H1 (cell line): ENCODE measurements around the gene BDKRB1. TPM values are rescaled to one million over a fixed set of nuclear protein-coding genes. Genes with fewer than 3 reads are reported as not detected.

Experiments used
- CTCF ChIA-PET: fragments of 300-600 bp; sonication (Branson Sonifier 250); formaldehyde crosslinking; loops from one replicate; lab custom pipeline; 2021; ENCODE audit not compliant: partially characterized antibody; lab: Charles Lee
- POLR2A ChIA-PET: fragments of 300-600 bp; sonication (Branson Sonifier 250); formaldehyde crosslinking; loops from one replicate; lab custom pipeline; 2021; ENCODE audit warnings: inconsistent platforms; ENCODE audit not compliant: partially characterized antibody; lab: Charles Lee
- DNase-seq, 2 experiments: peaks; one replicate each; pipeline versions ENCODE4 v3.0.0 to v3.0.0-alpha.2; 2010 to 2022; ENCODE audit warnings: low spot score in 2 of 2, low read depth in 1 of 2, mixed read lengths in 1 of 2
- FAIRE-seq: peaks from 2 replicates; lab custom pipeline; 2011; peaks lifted over from hg19 to GRCh38; lab: Jason Lieb, UNC
- H2AFZ ChIP-seq: 2 replicates; pipeline ENCODE4 v1.8.1; 2012; ENCODE audit warnings: low read length, inconsistent platforms
- H2AK5ac ChIP-seq: 2 replicates; pipeline ENCODE4 v1.6.1; 2013; ENCODE audit warnings: low read depth, low read length
- H2BK120ac ChIP-seq: replicated peaks from 2 replicates; pipeline ENCODE3; 2013; ENCODE audit warnings: low read depth, low read length, inconsistent platforms
- H2BK12ac ChIP-seq: 2 replicates; pipeline ENCODE4 v1.6.1; 2013; ENCODE audit warnings: low read depth, low read length
- H2BK15ac ChIP-seq: 2 replicates; pipeline ENCODE4 v1.6.1; 2013; ENCODE audit warnings: low read length
- H2BK20ac ChIP-seq: 2 replicates; pipeline ENCODE4 v1.6.1; 2013; ENCODE audit warnings: low read length
- H2BK5ac ChIP-seq: 2 replicates; pipeline ENCODE4 v1.6.1; 2013; ENCODE audit warnings: low read depth, low read length
- H3K14ac ChIP-seq: 2 replicates; pipeline ENCODE4 v1.6.1; 2013; ENCODE audit warnings: inconsistent platforms; ENCODE audit not compliant: insufficient read length
- H3K18ac ChIP-seq: 2 replicates; pipeline ENCODE4 v1.6.1; 2013; ENCODE audit warnings: low read length; ENCODE audit errors: extremely low read depth
- H3K23ac ChIP-seq: 2 replicates; pipeline ENCODE4 v1.6.1; 2013; ENCODE audit warnings: inconsistent platforms; ENCODE audit not compliant: insufficient read length
- H3K23me2 ChIP-seq: 2 replicates; pipeline ENCODE4 v1.6.1; 2013; ENCODE audit warnings: low read depth, low read length
- H3K27ac ChIP-seq: 2 replicates; pipeline ENCODE4 v1.6.1; 2011; ENCODE audit warnings: low read depth, low read length, inconsistent platforms
- H3K27me3 ChIP-seq, 4 experiments: replicated peaks in 1 of 4; 1 replicate in 1 of 4; 2 replicates in 3 of 4; pipeline versions ENCODE4 v1.6.1 to v1.8.1; 2011 to 2013; ENCODE audit warnings: low read length in 3 of 4, mild to moderate bottlenecking in 3 of 4, inconsistent platforms in 2 of 4, mixed read lengths in 2 of 4, moderate library complexity in 1 of 4; ENCODE audit not compliant: control insufficient read depth in 3 of 4, insufficient read depth in 3 of 4; ENCODE audit errors: extremely low read depth in 1 of 4
- H3K36me3 ChIP-seq, 4 experiments: 2 replicates each; pipeline versions ENCODE4 v1.6.1 to v1.8.1; 2011 to 2013; ENCODE audit warnings: mild to moderate bottlenecking in 4 of 4, low read length in 3 of 4, moderate library complexity in 2 of 4, control low read depth in 1 of 4, inconsistent platforms in 1 of 4; ENCODE audit not compliant: insufficient read depth in 4 of 4, control insufficient read depth in 2 of 4
- H3K4ac ChIP-seq: replicated peaks from 2 replicates; pipeline ENCODE3; 2013; ENCODE audit warnings: low read length, low read depth, mixed read lengths, inconsistent platforms; ENCODE audit not compliant: insufficient read length
- H3K4me1 ChIP-seq, 4 experiments: replicated peaks in 1 of 4; 1 replicate in 1 of 4; 2 replicates in 3 of 4; pipeline versions ENCODE4 v1.6.1 to v1.8.1; 2011 to 2013; ENCODE audit warnings: low read length in 3 of 4, inconsistent platforms in 2 of 4, mixed read lengths in 1 of 4; ENCODE audit not compliant: insufficient read depth in 4 of 4, control insufficient read depth in 3 of 4
- H3K4me2 ChIP-seq, 2 experiments: 2 replicates each; pipeline versions ENCODE4 v1.6.1 to v1.8.1; 2011 to 2013; ENCODE audit warnings: low read depth in 2 of 2, low read length in 2 of 2, control low read depth in 1 of 2, inconsistent platforms in 1 of 2, mild to moderate bottlenecking in 1 of 2; ENCODE audit not compliant: insufficient read depth in 1 of 2
- H3K4me3 ChIP-seq, 4 experiments: fragments of 200-600, 300-600 bp in 1 of 4; sonication (generic), shearing (Covaris generic), sonication (Bioruptor Twin) in 1 of 4; 2 replicates each; pipeline versions ENCODE4 v1.5.1 to v1.8.1; 2011 to 2016; ENCODE audit warnings: low read length in 4 of 4, low read depth in 3 of 4, control low read depth in 2 of 4, inconsistent platforms in 2 of 4, mild to moderate bottlenecking in 2 of 4, mixed read lengths in 1 of 4, moderate library complexity in 1 of 4; ENCODE audit not compliant: insufficient read depth in 2 of 4; ENCODE audit errors: extremely low read depth in 1 of 4
- H3K56ac ChIP-seq: replicated peaks from 2 replicates; pipeline ENCODE3; 2013; ENCODE audit warnings: low read depth, mild to moderate bottlenecking, mixed read lengths, low read length, inconsistent platforms; ENCODE audit not compliant: insufficient read length
- H3K79me1 ChIP-seq: 2 replicates; pipeline ENCODE4 v1.6.1; 2013; ENCODE audit warnings: low read depth, low read length, control low read depth
- H3K79me2 ChIP-seq, 2 experiments: 2 replicates each; pipeline versions ENCODE4 v1.6.1 to v1.8.1; 2012 to 2013; ENCODE audit warnings: low read length in 2 of 2, mild to moderate bottlenecking in 2 of 2, inconsistent platforms in 1 of 2; ENCODE audit not compliant: insufficient read depth in 2 of 2, control insufficient read depth in 1 of 2
- H3K9ac ChIP-seq, 4 experiments: replicated peaks in 1 of 4; 1 replicate in 1 of 4; 2 replicates in 3 of 4; pipeline versions ENCODE4 v1.6.1 to v1.8.1; 2011 to 2013; ENCODE audit warnings: low read depth in 3 of 4, low read length in 3 of 4, control low read depth in 2 of 4, mild to moderate bottlenecking in 2 of 4, moderate library complexity in 2 of 4, inconsistent platforms in 1 of 4; ENCODE audit errors: extremely low read depth in 1 of 4
- H3K9me3 ChIP-seq, 2 experiments: 2 replicates each; pipeline versions ENCODE4 v1.6.1 to v1.8.1; 2012 to 2013; ENCODE audit warnings: mild to moderate bottlenecking in 2 of 2, moderate library complexity in 2 of 2, control low read depth in 1 of 2, inconsistent platforms in 1 of 2, low read depth in 1 of 2, low read length in 1 of 2, mixed read lengths in 1 of 2; ENCODE audit not compliant: insufficient read depth in 2 of 2
- H4K20me1 ChIP-seq, 2 experiments: replicated peaks in 1 of 2; 2 replicates each; pipeline versions ENCODE3 to v1.8.1; 2011 to 2013; ENCODE audit warnings: inconsistent platforms in 2 of 2, low read length in 2 of 2, mild to moderate bottlenecking in 1 of 2; ENCODE audit not compliant: insufficient read depth in 2 of 2, control insufficient read depth in 1 of 2
- H4K5ac ChIP-seq: 2 replicates; pipeline ENCODE4 v1.6.1; 2013; ENCODE audit warnings: low read length, low read depth, mixed read lengths, inconsistent platforms; ENCODE audit not compliant: insufficient read length
- H4K8ac ChIP-seq: 2 replicates; pipeline ENCODE4 v1.8.0; 2013; ENCODE audit warnings: mild to moderate bottlenecking, moderate library complexity, low read length, inconsistent platforms; ENCODE audit not compliant: insufficient read depth; ENCODE audit errors: extremely low read depth
- H4K91ac ChIP-seq: replicated peaks from 2 replicates; pipeline ENCODE3; 2013; ENCODE audit warnings: low read length, mixed read lengths, inconsistent platforms; ENCODE audit not compliant: insufficient read length
- CHD1 ChIP-seq: IDR thresholded peaks from 2 replicates; pipeline ENCODE4 v1.6.1; 2012; ENCODE audit warnings: low read depth, low read length, improper control_type of control experiment
- MAFK ChIP-seq: IDR thresholded peaks from 2 replicates; pipeline ENCODE4 v1.6.1; 2012; ENCODE audit warnings: low read depth, mild to moderate bottlenecking, improper control_type of control experiment, low read length
- NANOG ChIP-seq: IDR thresholded peaks from 2 replicates; pipeline ENCODE4 v1.6.1; 2011; ENCODE audit warnings: low read length, low read depth, mild to moderate bottlenecking, inconsistent platforms; ENCODE audit not compliant: insufficient read depth, poor library complexity, severe bottlenecking
- SP2 ChIP-seq: IDR thresholded peaks from 2 replicates; pipeline ENCODE4 v1.6.1; 2012; ENCODE audit warnings: mild to moderate bottlenecking, low read length, inconsistent platforms
- WGBS, 2 experiments: shearing (Covaris generic) in 1 of 2; methylation state at CpG; one replicate each; pipeline versions ENCODE4 v1.1.6 to v1.1.7; 2013 to 2015; ENCODE audit warnings: low lambda C conversion rate in 2 of 2, mixed read lengths in 2 of 2, inconsistent platforms in 1 of 2, low coverage in 1 of 2, missing lambda C conversion rate in 1 of 2; ENCODE audit not compliant: insufficient replicate concordance in 2 of 2, insufficient coverage in 1 of 2, insufficient read length in 1 of 2; ENCODE audit errors: extremely low coverage in 1 of 2, missing lambda C conversion rate in 1 of 2; 5-methylcytosine and 5-hydroxymethylcytosine counted together
- polyA plus RNA-seq, 7 experiments: library from polyadenylated mRNA; depleted of rRNA in 3 of 7; stranded (reverse) in 5 of 7; unstranded in 2 of 7; fragments of >200 nt in 5 of 7; fragments of 200-250 nt in 2 of 7; gene quantifications; 1 replicate in 5 of 7; 2 replicates in 1 of 7; 4 replicates in 1 of 7; pipeline versions ENCODE4 v1.2.1 to v1.2.3, GENCODE V29; 2011 to 2013; ENCODE audit warnings: missing spikeins in 2 of 7, mixed read lengths in 2 of 7
- total RNA-seq: library from RNA; stranded (reverse); fragmentation: NEBNext Ultra II Directional; extraction: Animal tissue kit (Norgen Biotek cat#: 25700); gene quantifications from 2 replicates; pipeline ENCODE4 v1.2.1, GENCODE V29; 2021

BDKRB1 gene
- total and polyA plus RNA-seq, 2 of the 8 experiments (the other 6 are each of a cell fraction or from before 2014, with no cell fraction given): 0.27 TPM; not detected in 1

GRCh38 chr14:96280104-96280503 is 24.1 kb downstream of the BDKRB1 start:
- H3K4me1 ChIP-seq: peaks cover 0 to 6% (median 2%) of the 10 kb centered on the region in 4 experiments; a peak in 2 of 7 replicates
- H3K27ac ChIP-seq: no peak overlapping the region
- no peaks in the 10 kb centered on the region for H3K79me2 ChIP-seq
- 91% methylated on average over 2 of the region's 2 CpGs; no CpG with 5 or more reads in 1 of the 2 experiments for WGBS, 2 experiments
- no peak overlapping the region for H3K4me3 ChIP-seq
- FAIRE-seq: no peak
- no peak overlapping the region for H4K8ac ChIP-seq
- H3K27me3 ChIP-seq: no peaks in the 10 kb centered on the region
- no peak overlapping the region for H2BK12ac ChIP-seq
- H2BK15ac ChIP-seq: no peak overlapping the region
- H3K9ac ChIP-seq: no peak overlapping the region
- no peak overlapping the region for H3K14ac ChIP-seq
- ChIA-PET CTCF (interaction anchor here (0.7 to 12.6 kb wide), 3 partner anchors 168 to 280 kb away, joined by 3 to 268 read pairs (median 4); no protein-coding TSS in a partner anchor), POLR2A (no interaction called here)
- H3K79me1 ChIP-seq: no peaks in the 10 kb centered on the region
- DNase-seq: no peak
- no peak overlapping the region for H2BK20ac ChIP-seq
- H2AK5ac ChIP-seq: no peak overlapping the region
- H3K4ac ChIP-seq: no peak overlapping the region
- no peaks in the 10 kb centered on the region for H4K20me1 ChIP-seq
- no peak overlapping the region for H3K23ac ChIP-seq
- H3K9me3 ChIP-seq: peaks cover 4 to 6% of the 10 kb centered on the region in 2 experiments; a peak in 3 of 4 replicates
- no peak overlapping the region for H3K4me2 ChIP-seq
- no peak overlapping the region for H3K56ac ChIP-seq
- H3K36me3 ChIP-seq: peaks cover 0 to 5% (median 0%) of the 10 kb centered on the region in 4 experiments; a peak in 2 of 8 replicates
- no peak overlapping the region for H2BK5ac ChIP-seq
- no peak overlapping the region for H2AFZ ChIP-seq
- H4K91ac ChIP-seq: no peak overlapping the region
- H4K5ac ChIP-seq: no peak overlapping the region
- no peak overlapping the region for H3K18ac ChIP-seq
- no peak overlapping the region for H2BK120ac ChIP-seq
- TF ChIP-seq SP2 (no peak), CHD1 (no peak), MAFK (no peak), NANOG (no peak)
- H3K23me2 ChIP-seq: no peaks in the 10 kb centered on the region
